Hepatic stellate cell (primary cell): Measurements from ENCODE around the gene NCOA3.

Experiments
- DNase-seq: peaks from one replicate; pipeline ENCODE4 v3.0.0; 2011; ENCODE audit warnings: low spot score

NCOA3 gene

GRCh38 chr20:47667086-47667485, 165.4 kb downstream of the NCOA3 start:
- no peak for DNase-seq

GRCh38 chr20:47667531-47668312, 166.0 kb downstream of the NCOA3 start:
- DNase-seq = no peak

- no peak for DNase-seq
Measured at GRCh38 chr20:47668313-47669151, 166.8 kb downstream of the NCOA3 start.

GRCh38 chr20:47669152-47669425, 167.4 kb downstream of the NCOA3 start:
- no peak for DNase-seq

- DNase-seq = no peak
Measured at GRCh38 chr20:47669489-47669888, 167.8 kb downstream of the NCOA3 start.

GRCh38 chr20:47669927-47670890, 168.5 kb downstream of the NCOA3 start:
- no peak for DNase-seq

- no peak for DNase-seq
Measured at GRCh38 chr20:47670913-47671312, 169.2 kb downstream of the NCOA3 start.

- no peak for DNase-seq
Measured at GRCh38 chr20:47672166-47672565, 170.5 kb downstream of the NCOA3 start.

- DNase-seq = no peak
Measured at GRCh38 chr20:47672886-47673670, 171.4 kb downstream of the NCOA3 start.

- DNase-seq = no peak
Measured at GRCh38 chr20:47673671-47673955, 171.9 kb downstream of the NCOA3 start.

- no peak for DNase-seq
Measured at GRCh38 chr20:47674145-47674544, 172.5 kb downstream of the NCOA3 start.

GRCh38 chr20:47674686-47675085, 173.0 kb downstream of the NCOA3 start:
- DNase-seq = no peak

- no peak for DNase-seq
Measured at GRCh38 chr20:47675190-47676142, 173.8 kb downstream of the NCOA3 start.

- DNase-seq = no peak
Measured at GRCh38 chr20:47676219-47676721, 174.6 kb downstream of the NCOA3 start.

- DNase-seq = no peak
Measured at GRCh38 chr20:47676912-47677634, 175.4 kb downstream of the NCOA3 start.

- no peak for DNase-seq
Measured at GRCh38 chr20:47677635-47678453, 176.2 kb downstream of the NCOA3 start.

- no peak for DNase-seq
Measured at GRCh38 chr20:47678536-47678935, 176.8 kb downstream of the NCOA3 start.

GRCh38 chr20:47679462-47679861, 177.8 kb downstream of the NCOA3 start:
- no peak for DNase-seq
